ENCODE results near the gene ITGA8. TPM values are rescaled to one million over a fixed set of nuclear protein-coding genes. Genes with fewer than 3 reads are reported as not detected.
"Not testable (repeated sequence)": the region's sequence is repeated elsewhere in the genome, so short reads cannot be mapped to it uniquely, and the experiment has no call there.

The ITGA8 gene
- total RNA-seq, 1 donor from 2014 or later, result not detected

DNA sequence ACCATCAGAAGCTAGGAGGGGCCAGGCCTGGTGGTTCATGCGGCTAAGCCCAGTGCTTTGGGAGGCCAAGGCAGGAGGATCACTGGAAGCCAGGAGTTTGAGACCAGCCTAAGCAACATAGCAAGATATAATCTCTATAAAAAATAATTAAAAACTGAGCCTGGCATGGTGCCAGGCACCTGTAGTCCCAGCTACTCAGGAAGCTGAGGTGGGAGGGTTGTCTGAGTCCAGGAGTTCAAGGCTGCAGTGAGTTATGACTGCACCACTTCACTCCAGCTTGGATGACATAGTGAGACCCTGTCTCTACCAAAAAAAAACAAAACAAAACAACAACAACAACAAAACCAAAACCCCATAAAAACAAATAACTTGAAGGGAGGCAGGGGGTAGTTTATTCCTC lies 175.7 kb downstream of the ITGA8 start:
- Mint-ChIP-seq H3K4me1 (no peaks in the 10 kb centered on the region), H3K27ac (no peak overlapping the region), H3K27me3 (no peaks in the 10 kb centered on the region), H3K4me3 (no peak overlapping the region), H3K36me3 (ENCODE audit: low read depth) (no peaks in the 10 kb centered on the region), H3K9me3 (peaks cover 23% of the 10 kb centered on the region)
- DNase-seq (no peak), ATAC-seq (ENCODE audit: low read depth) (no peak)
- TF ChIP-seq, protein P1, sequence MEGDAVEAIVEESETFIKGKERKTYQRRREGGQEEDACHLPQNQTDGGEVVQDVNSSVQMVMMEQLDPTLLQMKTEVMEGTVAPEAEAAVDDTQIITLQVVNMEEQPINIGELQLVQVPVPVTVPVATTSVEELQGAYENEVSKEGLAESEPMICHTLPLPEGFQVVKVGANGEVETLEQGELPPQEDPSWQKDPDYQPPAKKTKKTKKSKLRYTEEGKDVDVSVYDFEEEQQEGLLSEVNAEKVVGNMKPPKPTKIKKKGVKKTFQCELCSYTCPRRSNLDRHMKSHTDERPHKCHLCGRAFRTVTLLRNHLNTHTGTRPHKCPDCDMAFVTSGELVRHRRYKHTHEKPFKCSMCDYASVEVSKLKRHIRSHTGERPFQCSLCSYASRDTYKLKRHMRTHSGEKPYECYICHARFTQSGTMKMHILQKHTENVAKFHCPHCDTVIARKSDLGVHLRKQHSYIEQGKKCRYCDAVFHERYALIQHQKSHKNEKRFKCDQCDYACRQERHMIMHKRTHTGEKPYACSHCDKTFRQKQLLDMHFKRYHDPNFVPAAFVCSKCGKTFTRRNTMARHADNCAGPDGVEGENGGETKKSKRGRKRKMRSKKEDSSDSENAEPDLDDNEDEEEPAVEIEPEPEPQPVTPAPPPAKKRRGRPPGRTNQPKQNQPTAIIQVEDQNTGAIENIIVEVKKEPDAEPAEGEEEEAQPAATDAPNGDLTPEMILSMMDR (IDR thresholded peaks at IDR 0.05), result no peak
- POLR2A ChIA-PET, result no interaction called here
- CTCF ChIA-PET, result no interaction called here
- intact Hi-C loops (cut with micrococcal nuclease), result no loop called here

DNA sequence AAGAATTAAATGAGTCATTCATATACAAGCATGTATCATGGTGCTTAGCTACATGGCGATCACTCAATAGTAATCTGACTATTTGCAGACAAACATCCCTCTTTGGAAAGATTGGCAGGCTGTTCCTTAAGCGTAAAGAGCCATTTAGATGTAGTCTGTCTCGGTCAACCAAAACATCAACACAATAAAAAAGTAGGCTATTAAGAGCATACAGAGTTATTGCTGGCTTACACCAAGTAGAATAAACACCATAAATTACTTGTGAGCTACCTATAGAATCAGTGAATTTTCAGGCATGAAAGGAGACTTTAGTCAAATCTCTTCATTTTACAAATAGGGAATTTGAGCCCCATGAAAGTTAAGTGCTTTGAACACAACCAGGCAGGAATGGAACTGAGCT lies 176.9 kb downstream of the ITGA8 start:
- ATAC-seq (ENCODE audit: low read depth) (no peak), DNase-seq (no peak)
- Mint-ChIP-seq H3K36me3 (ENCODE audit: low read depth) (no peaks in the 10 kb centered on the region), H3K4me3 (no peak overlapping the region), H3K4me1 (no peaks in the 10 kb centered on the region), H3K9me3 (peaks cover 23% of the 10 kb centered on the region), H3K27me3 (no peaks in the 10 kb centered on the region), H3K27ac (no peak overlapping the region)
- ChIA-PET CTCF (no interaction called here), POLR2A (no interaction called here)
- intact Hi-C loops (cut with micrococcal nuclease), result no loop called here
- TF ChIP-seq, protein P1 (IDR thresholded peaks at IDR 0.05), result no peak

DNA sequence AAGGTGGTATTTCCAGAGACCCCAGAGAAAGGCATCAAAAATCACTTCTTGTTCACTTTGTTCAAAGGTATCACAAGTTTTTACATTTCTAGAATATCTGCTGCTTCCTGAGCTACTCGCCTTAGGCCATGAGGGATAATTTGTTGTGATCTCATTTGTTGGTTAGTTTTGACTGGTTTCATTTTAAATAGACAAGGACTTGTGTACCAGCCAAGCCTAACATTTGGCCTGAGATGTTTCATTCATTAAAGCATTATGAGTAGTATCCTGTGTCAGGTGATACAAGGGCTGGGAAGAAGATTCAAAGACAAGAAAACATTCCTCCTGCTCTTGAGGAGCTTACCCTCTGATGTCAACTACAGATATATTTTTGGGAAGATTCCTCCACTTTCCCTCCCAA lies 178.3 kb downstream of the ITGA8 start:
- no peak overlapping the region for H3K4me3 Mint-ChIP-seq
- intact Hi-C loops (cut with micrococcal nuclease), result no loop called here
- DNase-seq (no peak), ATAC-seq (ENCODE audit: low read depth) (no peak)
- no peaks in the 10 kb centered on the region for H3K4me1 Mint-ChIP-seq
- CTCF ChIA-PET, result no interaction called here
- TF ChIP-seq, protein P1 (IDR thresholded peaks at IDR 0.05), result no peak
- no peaks in the 10 kb centered on the region for H3K36me3 Mint-ChIP-seq (ENCODE audit: low read depth)
- no peaks in the 10 kb centered on the region for H3K27me3 Mint-ChIP-seq
- POLR2A ChIA-PET, result no interaction called here
- H3K27ac Mint-ChIP-seq, result no peak overlapping the region
- peaks cover 21% of the 10 kb centered on the region for H3K9me3 Mint-ChIP-seq

DNA sequence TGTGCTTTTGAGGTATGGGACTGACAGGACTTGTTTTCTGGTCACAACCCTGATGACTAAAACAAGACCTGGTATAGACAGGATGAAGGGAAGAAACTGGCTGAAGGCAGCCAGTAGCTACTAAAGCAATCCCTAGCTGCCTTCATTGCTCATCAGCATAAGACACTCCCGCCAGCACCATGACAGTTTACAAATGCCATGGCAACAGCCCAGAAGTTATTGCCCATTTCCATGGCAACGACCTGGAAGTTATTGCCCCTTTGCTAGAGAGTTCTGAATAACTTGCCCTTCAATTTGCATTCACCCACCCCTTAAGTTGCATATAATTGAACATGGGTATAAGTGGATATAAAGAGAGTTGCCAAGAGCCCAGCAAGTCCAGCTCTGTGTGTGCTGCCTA lies 179.0 kb downstream of the ITGA8 start:
- Mint-ChIP-seq H3K36me3 (ENCODE audit: low read depth) (no peaks in the 10 kb centered on the region), H3K9me3 (peaks cover 18% of the 10 kb centered on the region)
- ATAC-seq (ENCODE audit: low read depth), result no peak

DNA sequence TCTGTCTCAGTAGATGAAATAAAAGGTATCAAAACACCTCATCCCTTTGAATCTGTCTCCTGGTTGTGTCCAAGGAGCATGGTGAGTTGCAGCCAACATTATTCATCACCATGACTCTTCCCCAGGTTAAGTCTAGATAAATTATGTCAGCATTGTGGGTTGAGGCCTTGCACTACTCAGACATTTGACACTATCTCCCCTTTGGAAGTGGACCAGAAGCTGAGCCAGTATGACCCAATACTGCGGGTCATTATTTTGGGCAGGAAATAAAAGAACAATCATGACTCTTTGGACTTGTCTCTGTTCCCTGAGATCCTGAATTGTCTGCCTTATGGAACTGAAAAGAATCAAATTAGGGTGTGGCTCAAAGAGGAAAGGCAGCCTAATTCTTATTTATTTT lies 180.5 kb downstream of the ITGA8 start:
- ChIA-PET CTCF (no interaction called here), POLR2A (no interaction called here)
- H3K4me3 Mint-ChIP-seq, result no peak overlapping the region
- no peaks in the 10 kb centered on the region for H3K36me3 Mint-ChIP-seq (ENCODE audit: low read depth)
- DNase-seq (no peak), ATAC-seq (ENCODE audit: low read depth) (no peak)
- H3K9me3 Mint-ChIP-seq, result peaks cover 10% of the 10 kb centered on the region
- no peaks in the 10 kb centered on the region for H3K27me3 Mint-ChIP-seq
- TF ChIP-seq, protein P1 (IDR thresholded peaks at IDR 0.05), result no peak
- no peak overlapping the region for H3K27ac Mint-ChIP-seq
- H3K4me1 Mint-ChIP-seq, result no peaks in the 10 kb centered on the region
- intact Hi-C loops (cut with micrococcal nuclease), result no loop called here

More for the DNA sequence above, 179.0 kb downstream of the ITGA8 start:
- CTCF ChIA-PET, result no interaction called here
- POLR2A ChIA-PET, result interaction anchor here (0.6 kb wide), 1 partner anchor 33 kb away, joined by 7 read pairs; no protein-coding TSS in a partner anchor
- intact Hi-C loops (cut with micrococcal nuclease), result no loop called here
- TF ChIP-seq, protein P1 (IDR thresholded peaks at IDR 0.05), result no peak
- Mint-ChIP-seq H3K27ac (no peak overlapping the region), H3K27me3 (no peaks in the 10 kb centered on the region), H3K4me1 (no peaks in the 10 kb centered on the region), H3K4me3 (no peak overlapping the region)
- DNase-seq, result no peak

DNA sequence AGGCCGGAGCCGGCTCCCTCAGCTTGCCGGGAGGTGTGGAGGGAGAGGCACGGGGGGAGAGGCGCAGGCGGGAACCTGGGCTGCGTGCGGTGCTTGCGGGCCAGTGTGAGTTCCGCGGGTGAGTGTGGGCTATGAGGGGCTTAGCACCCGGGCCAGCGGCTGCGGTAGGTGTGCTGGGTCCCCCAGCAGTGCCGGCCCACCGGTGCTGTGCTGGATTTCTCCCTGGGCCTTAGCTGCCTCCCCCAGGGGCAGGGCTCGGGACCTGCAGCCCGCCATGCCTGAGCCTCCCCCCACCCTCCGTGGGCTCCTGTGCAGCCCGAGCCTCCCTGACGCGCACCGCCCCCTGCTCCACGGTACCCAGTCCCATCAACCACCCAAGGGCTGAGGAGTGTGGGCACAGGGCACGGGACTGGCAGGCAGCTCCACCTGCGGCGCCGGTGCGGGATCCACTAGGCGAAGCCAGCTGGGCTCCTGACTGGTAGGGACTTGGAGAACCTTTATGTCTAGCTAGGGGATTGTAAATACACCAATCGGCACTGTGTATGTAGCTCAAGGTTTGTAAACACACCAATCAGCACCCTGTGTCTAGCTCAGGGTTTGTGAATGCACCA lies 184.7 kb downstream of the ITGA8 start:
- POLR2A ChIA-PET; H3K36me3 Mint-ChIP-seq (ENCODE audit: low read depth); intact Hi-C loops (cut with micrococcal nuclease); H3K4me3 Mint-ChIP-seq; DNase-seq; H3K27me3 Mint-ChIP-seq; H3K4me1 Mint-ChIP-seq; H3K9me3 Mint-ChIP-seq; ATAC-seq (ENCODE audit: low read depth); H3K27ac Mint-ChIP-seq; CTCF ChIA-PET: not testable (repeated sequence)

All from activated B cell treated with CpG ODN at 0.5 μM for 24 hours (primary cell).